GM12873 (cell line): Measurements from ENCODE around the gene SRRM4.

ENCODE experiments used
- TF ChIP-seq, protein P1 (sequence below): IDR thresholded peaks from 2 replicates; pipeline ENCODE4 v1.5.1; 2012; ENCODE audit warnings: low read depth, mild to moderate bottlenecking, moderate library complexity, low read length, control low read depth; ENCODE audit not compliant: insufficient read depth; ENCODE audit errors: missing control alignments

Gene SRRM4

GRCh38 chr12:118984161-118984943 lies 3.0 kb downstream of the SRRM4 start:
- TF ChIP-seq, protein P1, sequence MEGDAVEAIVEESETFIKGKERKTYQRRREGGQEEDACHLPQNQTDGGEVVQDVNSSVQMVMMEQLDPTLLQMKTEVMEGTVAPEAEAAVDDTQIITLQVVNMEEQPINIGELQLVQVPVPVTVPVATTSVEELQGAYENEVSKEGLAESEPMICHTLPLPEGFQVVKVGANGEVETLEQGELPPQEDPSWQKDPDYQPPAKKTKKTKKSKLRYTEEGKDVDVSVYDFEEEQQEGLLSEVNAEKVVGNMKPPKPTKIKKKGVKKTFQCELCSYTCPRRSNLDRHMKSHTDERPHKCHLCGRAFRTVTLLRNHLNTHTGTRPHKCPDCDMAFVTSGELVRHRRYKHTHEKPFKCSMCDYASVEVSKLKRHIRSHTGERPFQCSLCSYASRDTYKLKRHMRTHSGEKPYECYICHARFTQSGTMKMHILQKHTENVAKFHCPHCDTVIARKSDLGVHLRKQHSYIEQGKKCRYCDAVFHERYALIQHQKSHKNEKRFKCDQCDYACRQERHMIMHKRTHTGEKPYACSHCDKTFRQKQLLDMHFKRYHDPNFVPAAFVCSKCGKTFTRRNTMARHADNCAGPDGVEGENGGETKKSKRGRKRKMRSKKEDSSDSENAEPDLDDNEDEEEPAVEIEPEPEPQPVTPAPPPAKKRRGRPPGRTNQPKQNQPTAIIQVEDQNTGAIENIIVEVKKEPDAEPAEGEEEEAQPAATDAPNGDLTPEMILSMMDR, result no peak

- TF ChIP-seq, protein P1, result no peak
These were observed 4.7 kb downstream of the SRRM4 start for GRCh38 chr12:118986050-118986449.

- TF ChIP-seq, protein P1, result no peak
These were observed 17.8 kb downstream of the SRRM4 start for GRCh38 chr12:118999107-118999506.

GRCh38 chr12:119005085-119005484 lies 23.7 kb downstream of the SRRM4 start:
- TF ChIP-seq, protein P1, result no peak

DNA sequence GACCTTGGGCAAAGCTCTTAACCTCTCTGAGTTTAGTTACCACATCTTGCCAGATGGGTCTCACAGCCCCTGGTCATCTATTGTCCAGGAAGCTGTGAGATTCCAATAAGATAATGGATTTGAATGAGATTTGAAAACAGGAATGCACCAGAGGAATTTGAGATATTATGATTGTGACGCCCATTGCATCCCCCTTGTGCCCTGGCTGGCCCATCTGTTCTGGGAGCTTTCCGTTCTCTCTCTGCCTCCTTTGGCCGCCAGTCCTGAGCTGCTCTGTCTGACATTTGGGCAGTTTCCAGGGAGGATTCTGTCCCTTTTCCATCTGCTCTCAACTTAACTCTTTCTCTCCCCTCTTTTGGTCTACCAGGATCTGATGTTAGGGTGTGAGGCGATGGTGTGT lies 24.6 kb downstream of the SRRM4 start:
- TF ChIP-seq, protein P1, result no peak

GRCh38 chr12:119006746-119007145 lies 25.4 kb downstream of the SRRM4 start:
- TF ChIP-seq, protein P1, result no peak

GRCh38 chr12:119008691-119009221 lies 27.4 kb downstream of the SRRM4 start:
- TF ChIP-seq, protein P1, result no peak
